GM21360 (cell line): ENCODE data around the gene ACACB.

ENCODE experiments used
- ATAC-seq: cut with Tn5 transposase; IDR thresholded peaks from one replicate; pipeline ENCODE4 v1.9.1; 2021; ENCODE audit warnings: mild to moderate bottlenecking, moderate library complexity; ENCODE audit not compliant: unreplicated experiment

The ACACB gene

GRCh38 chr12:109247831-109248654, 131.7 kb downstream of the ACACB start:
- ATAC-seq, result no peak

DNA sequence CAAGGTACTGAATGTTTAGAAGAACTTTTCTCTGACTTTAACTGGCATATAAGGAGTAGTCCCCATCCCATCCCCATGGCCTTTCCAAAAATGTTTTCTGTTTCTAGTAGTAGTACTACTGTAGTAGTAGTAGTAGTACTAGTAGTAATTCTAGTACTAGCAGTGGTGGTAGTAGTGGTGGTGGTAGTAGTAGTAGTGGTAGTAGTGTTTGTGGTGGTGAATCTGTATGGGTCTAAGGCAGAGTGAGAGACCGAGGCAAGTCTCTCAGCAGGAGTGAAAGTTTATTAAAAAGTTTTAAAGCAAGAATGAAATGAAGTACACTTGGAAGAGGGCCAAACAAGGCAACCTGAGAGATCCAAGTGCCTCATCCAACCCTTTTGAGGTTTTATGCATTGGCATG, 134.1 kb downstream of the ACACB start:
- ATAC-seq, result no peak

DNA sequence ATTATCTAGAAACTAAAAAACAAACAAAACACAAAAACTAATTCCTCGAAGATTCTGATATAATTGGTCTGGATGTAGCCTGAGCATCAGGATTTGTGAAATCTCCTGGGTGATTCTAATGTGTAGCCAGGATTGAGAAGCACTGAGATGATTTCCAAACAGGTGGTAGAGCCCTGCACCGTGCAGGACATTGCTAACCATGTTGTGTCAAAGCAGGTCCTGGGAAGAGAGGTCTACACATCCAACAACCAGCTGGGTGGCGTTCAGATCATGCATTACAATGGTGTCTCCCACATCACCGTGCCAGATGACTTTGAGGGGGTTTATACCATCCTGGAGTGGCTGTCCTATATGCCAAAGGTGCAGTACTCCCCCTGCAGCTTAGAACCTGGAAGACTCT, 136.4 kb downstream of the ACACB start:
- ATAC-seq, result no peak

GRCh38 chr12:109253913-109254544, 137.6 kb downstream of the ACACB start:
- ATAC-seq, result no peak

- ATAC-seq, result no peak
Measured at GRCh38 chr12:109255377-109255776, 139.0 kb downstream of the ACACB start.

DNA sequence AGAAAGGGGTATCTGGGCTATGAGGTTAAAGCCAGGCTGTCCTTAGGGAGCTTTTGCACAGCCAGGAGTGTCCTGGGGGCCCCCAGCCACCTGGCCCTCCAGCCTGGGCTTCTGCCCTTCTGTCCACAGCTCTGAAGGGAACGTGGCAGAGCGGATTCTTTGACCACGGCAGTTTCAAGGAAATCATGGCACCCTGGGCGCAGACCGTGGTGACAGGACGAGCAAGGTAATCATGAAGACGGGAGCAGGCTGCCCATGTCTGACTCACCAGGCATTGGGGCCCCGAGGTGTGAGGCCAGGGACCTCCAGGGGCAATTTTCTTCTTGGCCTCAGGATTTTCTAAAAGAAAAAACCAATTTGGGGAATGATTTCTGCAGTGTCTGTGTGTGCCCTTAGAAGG, 139.6 kb downstream of the ACACB start:
- ATAC-seq, result no peak

GRCh38 chr12:109258201-109258600, 141.8 kb downstream of the ACACB start:
- no peak for ATAC-seq

DNA sequence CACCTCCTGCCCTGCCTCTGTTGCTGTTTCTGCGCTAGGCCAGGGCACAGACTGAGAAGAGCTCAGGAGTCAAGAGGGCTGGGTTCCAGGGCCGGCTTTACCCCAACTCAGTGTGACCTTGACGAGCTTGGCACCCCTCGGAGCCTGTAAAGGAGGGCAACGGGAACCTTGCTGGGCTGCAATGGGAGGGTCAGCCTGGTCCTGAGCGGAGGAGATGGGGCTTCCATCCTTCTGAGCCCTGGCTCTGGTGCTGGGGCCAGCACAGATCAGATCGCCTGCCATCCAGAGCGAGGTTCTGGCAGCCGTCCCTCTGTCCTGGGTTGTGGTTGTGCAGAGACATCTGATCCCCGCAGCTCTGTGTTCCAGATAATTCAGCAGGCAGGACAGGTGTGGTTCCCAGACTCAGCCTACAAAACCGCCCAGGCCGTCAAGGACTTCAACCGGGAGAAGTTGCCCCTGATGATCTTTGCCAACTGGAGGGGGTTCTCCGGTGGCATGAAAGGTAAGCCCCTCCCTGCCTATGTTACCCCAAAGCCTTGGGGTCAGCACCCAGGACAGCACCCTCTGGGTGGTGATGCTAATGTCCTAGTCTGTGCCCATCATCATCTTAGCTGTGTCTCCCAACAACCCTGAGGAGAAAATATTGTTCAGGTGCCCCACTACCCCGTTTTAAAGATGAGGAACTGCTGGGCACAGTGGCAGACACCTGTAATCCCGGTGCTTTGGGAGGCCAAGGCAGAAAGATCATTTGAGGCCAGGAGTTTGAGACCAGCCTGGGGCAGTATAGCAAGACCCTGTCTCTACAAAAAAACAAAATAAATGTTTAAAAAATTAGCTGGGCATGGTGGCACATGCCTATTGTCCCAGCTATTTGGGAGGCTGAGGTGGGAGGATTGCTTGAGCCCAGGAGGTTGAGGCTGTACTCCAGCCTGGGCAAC, 142.5 kb downstream of the ACACB start:
- ATAC-seq, result no peak

DNA sequence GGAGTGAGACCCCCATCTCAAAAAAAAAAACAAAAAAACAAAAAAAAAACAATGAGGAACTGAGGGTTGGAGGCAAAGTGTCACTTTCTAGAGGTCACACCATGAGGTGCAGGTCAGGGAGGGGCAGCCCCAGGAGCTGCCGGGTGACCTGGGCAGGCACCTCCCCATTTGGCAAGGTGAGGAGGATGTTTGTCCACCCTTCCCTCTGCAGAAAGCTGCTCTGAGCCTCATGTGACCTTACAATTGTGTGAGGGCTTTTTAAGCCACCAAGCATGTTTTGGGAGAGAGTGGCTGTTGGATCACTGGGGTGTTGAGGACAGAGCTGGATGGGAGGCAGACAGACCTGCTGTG, 143.1 kb downstream of the ACACB start:
- ATAC-seq, result no peak

- no peak for ATAC-seq
Measured at GRCh38 chr12:109261087-109261486, 144.7 kb downstream of the ACACB start.

- no peak for ATAC-seq
Measured at GRCh38 chr12:109261939-109262338, 145.6 kb downstream of the ACACB start.

DNA sequence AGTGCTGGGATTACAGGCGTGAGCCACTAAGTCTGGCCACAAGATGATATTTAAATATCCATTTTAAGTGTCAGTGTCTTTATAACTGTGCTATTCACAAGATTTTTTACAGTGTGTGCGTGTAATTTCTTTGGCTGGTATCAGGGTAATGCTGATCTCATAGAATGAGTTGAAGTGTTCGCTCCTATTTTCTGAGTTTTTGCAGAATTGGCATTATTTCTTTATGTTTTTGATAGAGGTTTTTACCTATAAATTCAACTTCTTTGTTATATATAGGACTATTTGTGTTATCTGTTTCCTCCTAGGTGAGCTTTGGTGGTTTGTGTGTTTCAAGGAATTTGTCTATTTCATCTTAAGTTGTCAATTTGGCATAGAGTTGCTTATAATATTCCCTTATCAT, 147.1 kb downstream of the ACACB start:
- ATAC-seq, result no peak

GRCh38 chr12:109264095-109264942, 147.9 kb downstream of the ACACB start:
- no peak for ATAC-seq

DNA sequence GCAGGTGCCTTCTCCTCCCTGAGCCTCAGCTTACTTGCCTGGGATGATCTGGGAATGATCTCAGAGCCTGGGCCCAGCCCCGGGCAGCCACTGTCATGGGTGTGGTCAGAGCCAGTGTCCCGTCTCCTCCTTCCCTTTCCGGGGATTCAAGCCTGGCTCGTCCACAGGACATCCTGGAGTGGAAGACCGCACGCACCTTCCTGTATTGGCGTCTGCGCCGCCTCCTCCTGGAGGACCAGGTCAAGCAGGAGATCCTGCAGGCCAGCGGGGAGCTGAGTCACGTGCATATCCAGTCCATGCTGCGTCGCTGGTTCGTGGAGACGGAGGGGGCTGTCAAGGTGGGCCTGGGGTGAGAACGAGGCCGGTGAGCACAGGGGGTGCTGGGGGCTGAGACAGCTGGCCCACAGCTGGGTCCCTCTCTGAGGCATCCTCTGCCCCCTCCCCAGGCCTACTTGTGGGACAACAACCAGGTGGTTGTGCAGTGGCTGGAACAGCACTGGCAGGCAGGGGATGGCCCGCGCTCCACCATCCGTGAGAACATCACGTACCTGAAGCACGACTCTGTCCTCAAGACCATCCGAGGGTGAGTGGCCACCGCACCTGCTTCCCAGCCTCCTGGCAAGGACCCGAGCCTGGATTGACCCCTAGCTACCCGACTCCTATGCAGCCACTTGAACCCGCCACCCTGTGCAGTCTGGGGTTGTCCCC, 148.7 kb downstream of the ACACB start:
- ATAC-seq, result no peak

- ATAC-seq, result no peak
Measured at GRCh38 chr12:109266106-109266879, 149.9 kb downstream of the ACACB start.

GRCh38 chr12:109267361-109267760, 151.0 kb downstream of the ACACB start:
- ATAC-seq, result no peak

DNA sequence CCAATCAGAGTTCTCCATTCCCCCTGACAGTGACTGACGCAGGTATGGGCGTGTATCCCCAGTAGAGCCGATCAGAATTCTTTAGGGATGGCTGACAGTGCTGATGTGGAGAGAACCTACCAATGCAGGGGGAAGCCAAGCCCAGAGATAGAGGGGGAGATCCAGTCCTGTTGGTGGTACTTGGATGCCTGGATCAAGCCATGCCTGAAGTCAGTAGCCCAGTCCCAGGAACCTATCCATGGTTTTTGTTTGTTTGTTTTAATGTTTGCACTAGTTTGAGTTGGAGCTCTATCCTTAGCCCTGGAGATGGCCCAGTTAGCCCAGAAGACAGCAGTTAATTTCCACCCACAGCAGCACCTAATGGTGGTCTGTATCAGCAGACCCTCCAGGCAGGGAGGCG, 152.5 kb downstream of the ACACB start:
- no peak for ATAC-seq

DNA sequence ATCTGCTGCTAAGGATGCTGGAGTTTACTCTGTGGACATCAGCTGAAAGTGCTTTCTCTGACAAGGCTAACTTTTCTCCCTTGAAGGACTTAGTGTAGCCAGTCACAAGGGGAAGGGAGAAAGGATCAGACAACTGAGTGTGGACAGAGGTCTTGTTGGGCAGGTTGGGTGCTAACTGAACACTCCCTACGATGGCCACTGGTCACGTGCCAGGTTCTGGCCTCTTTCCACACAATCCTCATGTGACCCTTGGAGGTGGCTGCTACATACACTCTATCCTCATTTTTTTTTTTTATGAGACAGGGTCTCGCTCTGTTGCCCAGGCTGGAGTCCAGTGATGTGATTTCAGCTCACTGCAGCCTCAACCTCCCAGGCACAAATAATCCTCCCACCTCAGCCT, 153.0 kb downstream of the ACACB start:
- no peak for ATAC-seq

DNA sequence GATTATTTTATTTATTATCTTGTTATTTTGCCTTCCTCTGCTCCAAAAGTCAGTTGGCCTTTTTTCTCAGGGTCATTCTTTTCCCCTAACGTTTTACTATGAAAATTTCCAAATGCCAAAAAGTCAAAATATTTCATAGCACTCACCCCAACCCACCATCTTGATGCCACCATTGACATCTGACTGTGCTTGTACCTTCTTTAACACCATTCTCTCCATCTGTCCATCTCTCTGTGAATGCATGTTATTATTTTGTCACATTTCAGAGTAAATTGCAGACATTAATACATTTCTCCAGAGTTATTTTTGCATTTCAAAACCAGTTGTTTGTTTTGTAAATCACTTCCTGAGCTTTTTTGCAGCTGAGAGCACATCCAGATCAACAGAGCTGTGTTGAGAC, 154.1 kb downstream of the ACACB start:
- ATAC-seq, result no peak
